Astrocyte (in vitro differentiated cells and primary cell): ENCODE measurements around the gene NUAK2. TPM values are rescaled to one million over a fixed set of nuclear protein-coding genes. Genes with fewer than 3 reads are reported as not detected.

Experiments used
- DNase-seq: peaks from one replicate; pipeline ENCODE4 v3.0.0-alpha.2; 2010; ENCODE audit warnings: low read depth
- FAIRE-seq: peaks from 2 replicates; lab custom pipeline; 2011; peaks lifted over from hg19 to GRCh38; lab: Jason Lieb, UNC
- H2AFZ ChIP-seq: 2 replicates; pipeline ENCODE4 v1.6.0; 2012; ENCODE audit warnings: low read depth, low read length, inconsistent platforms
- H3K27ac ChIP-seq: 2 replicates; pipeline ENCODE4 v1.5.1; 2011; ENCODE audit warnings: low read depth, low read length, inconsistent platforms
- H3K27me3 ChIP-seq: 2 replicates; pipeline ENCODE4 v1.6.0; 2011; ENCODE audit warnings: low read length, inconsistent platforms; ENCODE audit not compliant: insufficient read depth
- H3K36me3 ChIP-seq: 2 replicates; pipeline ENCODE4 v1.5.1; 2011; ENCODE audit warnings: low read length, inconsistent platforms; ENCODE audit not compliant: insufficient read depth
- H3K4me1 ChIP-seq: 2 replicates; pipeline ENCODE4 v1.5.1; 2011; ENCODE audit warnings: low read length, inconsistent platforms; ENCODE audit not compliant: insufficient read depth
- H3K4me2 ChIP-seq: 2 replicates; pipeline ENCODE4 v1.6.0; 2012; ENCODE audit warnings: low read length, inconsistent platforms
- H3K4me3 ChIP-seq: 2 replicates; pipeline ENCODE4 v1.5.1; 2011; ENCODE audit warnings: low read depth, mild to moderate bottlenecking, low read length, inconsistent platforms; ENCODE audit not compliant: insufficient read depth
- H3K79me2 ChIP-seq: 2 replicates; pipeline ENCODE4 v1.6.0; 2012; ENCODE audit warnings: mild to moderate bottlenecking, low read length, inconsistent platforms; ENCODE audit not compliant: insufficient read depth
- H3K9ac ChIP-seq: 2 replicates; pipeline ENCODE4 v1.6.0; 2012; ENCODE audit warnings: mild to moderate bottlenecking, low read length, inconsistent platforms
- H3K9me3 ChIP-seq: 2 replicates; pipeline ENCODE4 v1.5.1; 2012; ENCODE audit warnings: low read depth, mild to moderate bottlenecking, low read length, inconsistent platforms; ENCODE audit not compliant: insufficient read depth
- H4K20me1 ChIP-seq: 2 replicates; pipeline ENCODE4 v1.6.0; 2012; ENCODE audit warnings: low read length, inconsistent platforms; ENCODE audit not compliant: insufficient read depth
- H3K27ac Mint-ChIP-seq: one replicate; pipeline ENCODE4 v1.8.0; 2021; ENCODE audit warnings: mild to moderate bottlenecking, mixed read lengths; ENCODE audit not compliant: unreplicated experiment
- H3K27me3 Mint-ChIP-seq: one replicate; pipeline ENCODE4 v1.8.0; 2021; ENCODE audit warnings: low read depth, mixed read lengths; ENCODE audit not compliant: unreplicated experiment
- H3K36me3 Mint-ChIP-seq: one replicate; pipeline ENCODE4 v1.8.0; 2021; ENCODE audit warnings: low read depth, mixed read lengths; ENCODE audit not compliant: unreplicated experiment
- H3K4me1 Mint-ChIP-seq: one replicate; pipeline ENCODE4 v1.8.0; 2021; ENCODE audit warnings: low read depth, mixed read lengths; ENCODE audit not compliant: unreplicated experiment
- H3K4me3 Mint-ChIP-seq: one replicate; pipeline ENCODE4 v1.8.0; 2021; ENCODE audit warnings: mild to moderate bottlenecking, moderate library complexity, mixed read lengths; ENCODE audit not compliant: unreplicated experiment
- H3K9me3 Mint-ChIP-seq: one replicate; pipeline ENCODE4 v1.8.0; 2021; ENCODE audit warnings: mild to moderate bottlenecking, mixed read lengths; ENCODE audit not compliant: unreplicated experiment
- CTCF ChIP-seq: IDR thresholded peaks from 2 replicates; pipeline ENCODE4 v1.5.1; 2011; ENCODE audit warnings: low read depth, mild to moderate bottlenecking, inconsistent platforms, low read length, moderate library complexity; ENCODE audit not compliant: insufficient read depth
- EZH2 ChIP-seq: IDR thresholded peaks from 2 replicates; pipeline ENCODE4 v1.6.1; 2012; ENCODE audit warnings: mild to moderate bottlenecking, low read length, inconsistent platforms; ENCODE audit not compliant: insufficient read depth
- total RNA-seq: library from RNA; stranded (reverse); gene quantifications from 2 replicates; pipeline ENCODE4 v1.2.1, GENCODE V29; 2021

Gene NUAK2
- total RNA-seq, 1 donor from 2014 or later: 49.4 TPM

DNA sequence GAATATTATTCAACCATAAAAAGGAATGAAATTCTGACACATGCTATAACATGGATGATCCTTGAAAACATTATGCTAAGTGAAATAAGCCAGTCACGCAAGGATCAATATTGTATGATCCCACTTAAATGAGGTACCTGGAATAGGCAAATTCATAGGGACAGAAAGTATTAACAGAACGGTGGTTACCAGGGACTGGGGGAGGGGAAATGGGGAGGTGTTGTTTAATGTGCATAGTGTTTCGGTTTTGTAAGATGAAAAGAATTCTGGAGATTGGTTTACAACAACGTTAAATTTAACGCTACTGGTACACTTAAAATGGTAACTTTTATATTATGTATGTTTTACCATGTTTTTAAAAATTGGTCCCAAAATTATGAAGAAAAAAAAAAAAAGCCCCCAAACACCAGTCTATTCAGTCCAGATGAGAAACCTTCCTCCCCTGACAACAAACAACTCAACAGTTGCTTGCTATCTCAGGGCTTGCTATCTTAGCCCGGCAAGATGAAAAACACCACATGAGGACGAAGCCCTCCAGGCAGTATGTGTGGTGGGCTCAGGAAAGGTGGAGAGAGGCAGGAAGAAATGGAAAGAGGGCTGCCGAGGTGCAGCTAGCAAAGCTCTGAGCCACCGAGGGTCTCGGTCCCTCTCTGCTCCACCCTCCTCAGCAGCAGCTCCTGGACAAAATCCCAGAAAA, 8.5 kb downstream of the NUAK2 start:
- Histone ChIP-seq H4K20me1 (peaks cover 64% of the 10 kb centered on the region), H3K79me2 (peaks cover 98% of the 10 kb centered on the region), H3K4me1 (peaks cover 33% of the 10 kb centered on the region), H3K9me3 (no peaks in the 10 kb centered on the region), H3K27ac (peak overlapping the region; percentile 81), H3K9ac (peak overlapping the region; percentile 79), H3K36me3 (peaks cover 28% of the 10 kb centered on the region), H2AFZ (peak overlapping the region; percentile 73), H3K4me2 (peak overlapping the region; percentile 81), H3K27me3 (no peaks in the 10 kb centered on the region), H3K4me3 (peak overlapping the region; percentile 38)
- Mint-ChIP-seq H3K27ac (peak overlapping the region; percentile 96), H3K27me3 (no peaks in the 10 kb centered on the region), H3K4me1 (peaks cover 72% of the 10 kb centered on the region), H3K9me3 (no peaks in the 10 kb centered on the region), H3K36me3 (peaks cover 38% of the 10 kb centered on the region), H3K4me3 (peak overlapping the region; percentile 78)
- no peak for DNase-seq
- no peak for TF ChIP-seq CTCF
- TF ChIP-seq EZH2: no peak
- no peak for FAIRE-seq

DNA sequence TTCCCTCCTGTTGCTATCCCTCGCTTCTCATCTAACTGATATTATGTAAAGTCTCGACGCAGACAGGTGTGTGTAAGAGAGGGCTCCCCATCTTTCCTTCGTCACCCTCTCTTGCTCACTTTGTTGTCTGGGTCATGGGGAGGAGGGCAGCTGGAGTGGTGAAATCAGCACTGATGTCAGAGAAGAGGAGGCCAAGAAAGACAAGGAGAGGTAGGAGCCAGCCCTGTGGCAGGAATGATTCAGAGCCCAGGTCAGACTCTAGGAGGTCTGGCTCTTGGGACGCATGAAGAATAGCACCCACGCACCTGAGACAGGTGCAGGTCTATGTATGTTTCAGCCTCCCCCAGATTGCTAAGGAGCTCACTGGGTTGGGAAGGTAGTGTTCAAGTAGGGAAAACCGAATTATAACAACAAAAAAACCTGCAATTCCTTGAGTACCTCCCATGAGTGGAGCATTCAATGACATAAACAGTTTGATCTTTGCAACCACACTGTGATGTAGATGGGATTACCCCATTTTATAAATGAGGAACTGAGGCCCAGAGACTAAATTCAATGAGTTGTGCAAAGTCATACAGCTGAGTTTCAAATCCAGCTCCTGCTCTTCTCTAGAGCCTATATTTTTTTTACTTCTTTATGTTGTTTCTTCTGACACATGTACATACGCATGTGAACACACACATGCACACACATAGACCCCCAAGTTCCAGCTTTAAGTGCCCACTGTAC, 10.4 kb downstream of the NUAK2 start:
- Histone ChIP-seq H3K36me3 (peaks cover 41% of the 10 kb centered on the region), H3K9me3 (no peaks in the 10 kb centered on the region), H3K27ac (no peak overlapping the region), H3K4me3 (no peak overlapping the region), H3K27me3 (no peaks in the 10 kb centered on the region), H3K79me2 (peaks cover 80% of the 10 kb centered on the region), H3K4me2 (no peak overlapping the region), H4K20me1 (peaks cover 45% of the 10 kb centered on the region), H3K4me1 (peaks cover 15% of the 10 kb centered on the region), H2AFZ (no peak overlapping the region), H3K9ac (no peak overlapping the region)
- FAIRE-seq (no peak), DNase-seq (no peak)
- TF ChIP-seq CTCF (no peak), EZH2 (no peak)
- Mint-ChIP-seq H3K4me3 (no peak overlapping the region), H3K9me3 (no peaks in the 10 kb centered on the region), H3K4me1 (peaks cover 56% of the 10 kb centered on the region), H3K27ac (no peak overlapping the region), H3K27me3 (no peaks in the 10 kb centered on the region), H3K36me3 (peaks cover 48% of the 10 kb centered on the region)

DNA sequence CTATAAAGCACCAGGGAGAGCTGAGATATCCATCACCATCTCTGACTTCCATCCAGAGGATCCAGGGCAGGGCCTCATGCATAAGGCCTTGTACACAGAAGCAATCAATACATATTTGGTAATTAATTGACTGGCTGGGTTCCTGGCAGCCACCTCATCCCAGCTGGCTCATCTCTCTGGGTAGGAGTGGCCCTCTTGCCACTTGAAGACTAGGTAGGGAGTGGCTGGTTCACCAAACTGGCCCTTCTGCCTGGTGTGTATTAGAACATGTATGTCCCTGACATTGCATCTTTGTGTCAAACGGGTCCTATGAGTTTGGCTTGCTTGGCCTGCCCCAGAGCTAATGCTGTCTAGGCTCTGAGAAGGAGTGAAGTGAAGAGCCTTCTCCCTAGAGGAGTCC, 11.8 kb downstream of the NUAK2 start:
- Mint-ChIP-seq H3K4me1 (peaks cover 51% of the 10 kb centered on the region), H3K9me3 (no peaks in the 10 kb centered on the region), H3K27ac (no peak overlapping the region), H3K27me3 (no peaks in the 10 kb centered on the region), H3K4me3 (no peak overlapping the region), H3K36me3 (peaks cover 57% of the 10 kb centered on the region)
- Histone ChIP-seq H4K20me1 (peaks cover 33% of the 10 kb centered on the region), H2AFZ (no peak overlapping the region), H3K4me3 (no peak overlapping the region), H3K9me3 (no peaks in the 10 kb centered on the region), H3K27ac (no peak overlapping the region), H3K27me3 (no peaks in the 10 kb centered on the region), H3K4me2 (no peak overlapping the region), H3K9ac (no peak overlapping the region), H3K36me3 (peaks cover 45% of the 10 kb centered on the region), H3K4me1 (peaks cover 18% of the 10 kb centered on the region), H3K79me2 (peaks cover 66% of the 10 kb centered on the region)
- TF ChIP-seq EZH2: no peak
- no peak for TF ChIP-seq CTCF
- DNase-seq: no peak
- no peak for FAIRE-seq
